GM21717 (cell line): ENCODE data around the gene WDR7.

ENCODE experiments used
- ATAC-seq: cut with Tn5 transposase; IDR thresholded peaks from one replicate; pipeline ENCODE4 v1.9.1; 2021; ENCODE audit warnings: mild to moderate bottlenecking, moderate library complexity; ENCODE audit not compliant: unreplicated experiment

The WDR7 gene

GRCh38 chr18:56982766-56983165, 331.6 kb downstream of the WDR7 start:
- no peak for ATAC-seq

- no peak for ATAC-seq
Measured at GRCh38 chr18:56983275-56983992, 332.3 kb downstream of the WDR7 start.

- ATAC-seq, result no peak
Measured at GRCh38 chr18:56984731-56985130, 333.6 kb downstream of the WDR7 start.

GRCh38 chr18:56986829-56987228, 335.7 kb downstream of the WDR7 start:
- no peak for ATAC-seq

GRCh38 chr18:56987236-56987635, 336.1 kb downstream of the WDR7 start:
- no peak for ATAC-seq

- no peak for ATAC-seq
Measured at GRCh38 chr18:56988022-56988421, 336.9 kb downstream of the WDR7 start.

GRCh38 chr18:56990678-56991077, 339.5 kb downstream of the WDR7 start:
- no peak for ATAC-seq

- ATAC-seq, result no peak
Measured at GRCh38 chr18:56992777-56993176, 341.6 kb downstream of the WDR7 start.

GRCh38 chr18:56995579-56996188, 344.5 kb downstream of the WDR7 start:
- ATAC-seq, result no peak

GRCh38 chr18:56997200-56997599, 346.0 kb downstream of the WDR7 start:
- ATAC-seq, result no peak

GRCh38 chr18:56999823-57000222, 348.7 kb downstream of the WDR7 start:
- ATAC-seq, result no peak

GRCh38 chr18:57002627-57003026, 351.5 kb downstream of the WDR7 start:
- no peak for ATAC-seq

- no peak for ATAC-seq
Measured at GRCh38 chr18:57003342-57003741, 352.2 kb downstream of the WDR7 start.

- peak; percentile 96 for ATAC-seq
Measured at GRCh38 chr18:57004366-57005121, 353.4 kb downstream of the WDR7 start.

GRCh38 chr18:57008001-57008686, 357.0 kb downstream of the WDR7 start:
- ATAC-seq, result no peak

- ATAC-seq, result no peak
Measured at GRCh38 chr18:57009844-57010243, 358.7 kb downstream of the WDR7 start.

- ATAC-seq, result no peak
Measured at GRCh38 chr18:57014772-57015413, 363.7 kb downstream of the WDR7 start.

GRCh38 chr18:57015451-57015850, 364.3 kb downstream of the WDR7 start:
- no peak for ATAC-seq

- ATAC-seq, result no peak
Measured at GRCh38 chr18:57018845-57019244, 367.7 kb downstream of the WDR7 start.

- no peak for ATAC-seq
Measured at GRCh38 chr18:57022716-57023115, 371.6 kb downstream of the WDR7 start.
